Measurements from ENCODE around the gene ING4.

DNA sequence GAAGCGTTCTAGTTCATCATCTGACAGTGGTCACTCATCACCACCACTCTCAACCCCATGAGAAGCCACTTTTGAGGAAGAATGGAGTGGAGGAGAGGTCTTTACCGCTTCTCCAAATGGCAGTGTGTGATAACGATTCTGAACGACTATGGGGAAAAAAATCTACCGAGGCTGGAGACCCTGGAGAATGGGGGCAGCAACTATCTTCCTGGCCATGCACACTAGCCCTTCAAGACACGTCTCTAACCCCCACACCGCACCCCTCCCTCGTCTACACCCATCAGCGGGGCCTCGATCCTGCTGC lies 365 bp downstream of the ING4 start:
- TF ChIP-seq, protein P1, sequence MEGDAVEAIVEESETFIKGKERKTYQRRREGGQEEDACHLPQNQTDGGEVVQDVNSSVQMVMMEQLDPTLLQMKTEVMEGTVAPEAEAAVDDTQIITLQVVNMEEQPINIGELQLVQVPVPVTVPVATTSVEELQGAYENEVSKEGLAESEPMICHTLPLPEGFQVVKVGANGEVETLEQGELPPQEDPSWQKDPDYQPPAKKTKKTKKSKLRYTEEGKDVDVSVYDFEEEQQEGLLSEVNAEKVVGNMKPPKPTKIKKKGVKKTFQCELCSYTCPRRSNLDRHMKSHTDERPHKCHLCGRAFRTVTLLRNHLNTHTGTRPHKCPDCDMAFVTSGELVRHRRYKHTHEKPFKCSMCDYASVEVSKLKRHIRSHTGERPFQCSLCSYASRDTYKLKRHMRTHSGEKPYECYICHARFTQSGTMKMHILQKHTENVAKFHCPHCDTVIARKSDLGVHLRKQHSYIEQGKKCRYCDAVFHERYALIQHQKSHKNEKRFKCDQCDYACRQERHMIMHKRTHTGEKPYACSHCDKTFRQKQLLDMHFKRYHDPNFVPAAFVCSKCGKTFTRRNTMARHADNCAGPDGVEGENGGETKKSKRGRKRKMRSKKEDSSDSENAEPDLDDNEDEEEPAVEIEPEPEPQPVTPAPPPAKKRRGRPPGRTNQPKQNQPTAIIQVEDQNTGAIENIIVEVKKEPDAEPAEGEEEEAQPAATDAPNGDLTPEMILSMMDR (IDR thresholded peaks at IDR 0.05) = no peak
- TF ChIP-seq POLR2A (IDR thresholded peaks at IDR 0.05) = no peak

All from adrenal gland (tissue), 5 donors.